ENCODE measurements around the gene AGTPBP1. TPM values are rescaled to one million over a fixed set of nuclear protein-coding genes. Genes with fewer than 3 reads are reported as not detected.

Gene AGTPBP1
- total RNA-seq, 1 donor from 2014 or later, result 117 TPM

GRCh38 chr9:85703398-85703797 lies 38.4 kb downstream of the AGTPBP1 start:
- DNase-seq, result no peak
- no peaks in the 10 kb centered on the region for H3K36me3 Mint-ChIP-seq (ENCODE audit: unreplicated experiment)
- no peak overlapping the region for H3K4me3 Mint-ChIP-seq (ENCODE audit: unreplicated experiment)
- peaks cover 5% of the 10 kb centered on the region for H3K4me1 Mint-ChIP-seq (ENCODE audit: low read depth, unreplicated experiment)
- no peaks in the 10 kb centered on the region for H3K27me3 Mint-ChIP-seq (ENCODE audit: unreplicated experiment)
- no peaks in the 10 kb centered on the region for H3K9me3 Mint-ChIP-seq (ENCODE audit: unreplicated experiment)
- H3K27ac Mint-ChIP-seq (ENCODE audit: unreplicated experiment), result no peak overlapping the region
- no peak for TF ChIP-seq CTCF (IDR thresholded peaks at IDR 0.05; ENCODE audit: partially characterized antibody, unreplicated experiment)

GRCh38 chr9:85702726-85703289 lies 38.9 kb downstream of the AGTPBP1 start:
- Mint-ChIP-seq H3K27ac (ENCODE audit: unreplicated experiment) (no peak overlapping the region), H3K36me3 (ENCODE audit: unreplicated experiment) (no peaks in the 10 kb centered on the region), H3K9me3 (ENCODE audit: unreplicated experiment) (no peaks in the 10 kb centered on the region), H3K4me1 (ENCODE audit: low read depth, unreplicated experiment) (peaks cover 5% of the 10 kb centered on the region), H3K4me3 (ENCODE audit: unreplicated experiment) (no peak overlapping the region), H3K27me3 (ENCODE audit: unreplicated experiment) (no peaks in the 10 kb centered on the region)
- DNase-seq, result no peak
- TF ChIP-seq CTCF (IDR thresholded peaks at IDR 0.05; ENCODE audit: partially characterized antibody, unreplicated experiment), result no peak

- Mint-ChIP-seq H3K4me3 (ENCODE audit: unreplicated experiment) (no peak overlapping the region), H3K36me3 (ENCODE audit: unreplicated experiment) (no peaks in the 10 kb centered on the region), H3K9me3 (ENCODE audit: unreplicated experiment) (no peaks in the 10 kb centered on the region), H3K4me1 (ENCODE audit: low read depth, unreplicated experiment) (peaks cover 5% of the 10 kb centered on the region), H3K27ac (ENCODE audit: unreplicated experiment) (no peak overlapping the region), H3K27me3 (ENCODE audit: unreplicated experiment) (no peaks in the 10 kb centered on the region)
- no peak for DNase-seq
- TF ChIP-seq CTCF (IDR thresholded peaks at IDR 0.05; ENCODE audit: partially characterized antibody, unreplicated experiment), result no peak
Measured at GRCh38 chr9:85702191-85702590, 39.6 kb downstream of the AGTPBP1 start.

- no peak overlapping the region for H3K27ac Mint-ChIP-seq (ENCODE audit: unreplicated experiment)
- H3K9me3 Mint-ChIP-seq (ENCODE audit: unreplicated experiment), result no peaks in the 10 kb centered on the region
- no peak for DNase-seq
- no peaks in the 10 kb centered on the region for H3K36me3 Mint-ChIP-seq (ENCODE audit: unreplicated experiment)
- peaks cover 5% of the 10 kb centered on the region for H3K4me1 Mint-ChIP-seq (ENCODE audit: low read depth, unreplicated experiment)
- H3K4me3 Mint-ChIP-seq (ENCODE audit: unreplicated experiment), result no peak overlapping the region
- H3K27me3 Mint-ChIP-seq (ENCODE audit: unreplicated experiment), result no peaks in the 10 kb centered on the region
- TF ChIP-seq CTCF (IDR thresholded peaks at IDR 0.05; ENCODE audit: partially characterized antibody, unreplicated experiment), result no peak
Measured at GRCh38 chr9:85700330-85700729, 41.4 kb downstream of the AGTPBP1 start.

DNA sequence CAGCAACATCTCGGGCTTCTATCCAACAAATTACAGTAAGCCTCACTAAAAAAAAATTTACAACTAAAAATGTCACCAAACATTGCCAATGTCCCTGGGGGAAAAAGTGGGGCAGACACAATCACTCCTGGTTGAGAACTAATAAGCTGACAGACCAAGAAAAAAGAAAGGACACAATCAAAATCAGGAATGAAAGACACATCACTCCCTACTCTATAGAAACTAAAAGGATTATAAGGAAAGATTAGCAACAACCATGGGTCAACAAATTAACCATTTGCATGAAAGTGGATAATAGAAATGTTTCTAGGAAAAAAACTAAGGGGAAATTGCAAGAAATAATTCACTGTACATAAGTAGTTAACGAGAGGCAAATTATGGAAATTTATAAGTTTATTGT lies 53.4 kb downstream of the AGTPBP1 start:
- peaks cover 2% of the 10 kb centered on the region for H3K9me3 Mint-ChIP-seq (ENCODE audit: unreplicated experiment)
- no peaks in the 10 kb centered on the region for H3K27me3 Mint-ChIP-seq (ENCODE audit: unreplicated experiment)
- TF ChIP-seq CTCF (IDR thresholded peaks at IDR 0.05; ENCODE audit: partially characterized antibody, unreplicated experiment), result no peak
- no peak for DNase-seq
- H3K4me3 Mint-ChIP-seq (ENCODE audit: unreplicated experiment), result no peak overlapping the region
- peaks cover 9% of the 10 kb centered on the region for H3K36me3 Mint-ChIP-seq (ENCODE audit: unreplicated experiment)
- H3K27ac Mint-ChIP-seq (ENCODE audit: unreplicated experiment), result no peak overlapping the region
- no peaks in the 10 kb centered on the region for H3K4me1 Mint-ChIP-seq (ENCODE audit: low read depth, unreplicated experiment)
